ENCODE measurements around the gene PDCD10. TPM values are rescaled to one million over a fixed set of nuclear protein-coding genes. Genes with fewer than 3 reads are reported as not detected.

The PDCD10 gene
- polyA plus RNA-seq, 1 of the 3 experiments (the other 2 are of a cell fraction) = 29.0 TPM

DNA sequence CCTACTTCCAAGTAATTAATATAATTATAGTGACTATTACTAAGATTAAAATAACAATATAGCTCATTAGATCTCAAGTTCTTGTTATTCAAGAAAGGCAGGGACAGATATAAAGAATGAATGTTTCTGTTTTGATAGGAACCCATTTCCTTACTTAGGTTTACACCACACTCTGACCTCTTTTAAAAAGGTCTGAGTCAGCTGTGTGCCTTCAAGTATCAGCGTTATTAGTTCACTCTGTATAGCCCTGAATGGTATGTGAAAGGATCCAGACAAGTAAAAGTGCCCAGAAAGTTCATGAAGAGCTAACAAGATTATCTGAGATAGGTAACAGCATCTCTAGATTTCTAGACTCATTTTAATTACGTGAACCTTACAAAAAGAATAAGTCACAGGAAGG is 28.9 kb downstream of the PDCD10 start:
- 93% methylated on average over 2 of the region's 2 CpGs for WGBS (ENCODE audit: low lambda C conversion rate)

DNA sequence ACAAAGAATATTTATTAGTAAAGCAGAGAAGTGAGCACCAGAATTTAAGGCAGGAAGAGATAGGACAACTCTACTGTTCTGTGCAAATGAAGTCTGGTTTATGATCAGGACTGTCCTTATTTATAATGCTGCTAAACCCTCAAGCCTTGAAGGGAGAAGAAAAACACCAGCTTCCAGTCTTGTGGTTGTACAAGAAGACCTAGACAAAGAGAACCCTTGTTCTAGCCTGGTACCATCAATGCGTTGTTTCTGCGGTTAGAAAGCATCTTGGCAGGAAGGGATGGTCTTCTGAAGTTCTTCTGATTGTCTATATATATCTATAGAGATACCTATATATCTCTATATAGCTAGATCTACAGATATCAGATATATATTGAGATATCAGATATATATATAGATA is 33.8 kb downstream of the PDCD10 start:
- Histone ChIP-seq H3K4me2 (no peak overlapping the region), H3K79me2 (ENCODE audit: insufficient read depth) (peaks cover 21% of the 10 kb centered on the region), H4K20me1 (ENCODE audit: insufficient read depth) (no peaks in the 10 kb centered on the region), H3K4me3 (ENCODE audit: low read depth in 2 of 2, low read length in 1 of 2) (no peak overlapping the region), H3K9me3 (no peaks in the 10 kb centered on the region), H3K9ac (no peak overlapping the region), H2AFZ (ENCODE audit: low read depth) (no peak overlapping the region), H3K36me3 (replicated peaks in 1 of 2; ENCODE audit: control insufficient read depth in 1 of 2, insufficient read depth in 2 of 2, low read length in 1 of 2) (peaks cover 45 to 68% of the 10 kb centered on the region in 2 experiments), H3K4me1 (ENCODE audit: control insufficient read depth in 1 of 2, insufficient read depth in 2 of 2, low read depth in 1 of 2, low read length in 1 of 2) (peaks cover 0 to 3% of the 10 kb centered on the region in 2 experiments; a peak in 1 of 4 replicates), H3K27ac (ENCODE audit: low read depth in 2 of 2, low read length in 1 of 2) (no peak overlapping the region), H3F3A (replicated peaks; ENCODE audit: insufficient read depth) (no peaks in the 10 kb centered on the region), H3K27me3 (ENCODE audit: insufficient read depth) (no peaks in the 10 kb centered on the region), H3K9me2 (no peaks in the 10 kb centered on the region)
- POLR2A ChIA-PET = no interaction called here
- CTCF ChIA-PET = interaction anchor here (0.6 to 0.8 kb wide), 2 partner anchors 197 to 321 kb away, joined by 3 read pairs; partner anchors contain the start of gene ZBBX
- no peak for TF ChIP-seq EP300 (IDR thresholded peaks at IDR 0.05; ENCODE audit: borderline replicate concordance in 1 of 2, low read depth in 1 of 2, low read length in 1 of 2)
- TF ChIP-seq, protein P1, sequence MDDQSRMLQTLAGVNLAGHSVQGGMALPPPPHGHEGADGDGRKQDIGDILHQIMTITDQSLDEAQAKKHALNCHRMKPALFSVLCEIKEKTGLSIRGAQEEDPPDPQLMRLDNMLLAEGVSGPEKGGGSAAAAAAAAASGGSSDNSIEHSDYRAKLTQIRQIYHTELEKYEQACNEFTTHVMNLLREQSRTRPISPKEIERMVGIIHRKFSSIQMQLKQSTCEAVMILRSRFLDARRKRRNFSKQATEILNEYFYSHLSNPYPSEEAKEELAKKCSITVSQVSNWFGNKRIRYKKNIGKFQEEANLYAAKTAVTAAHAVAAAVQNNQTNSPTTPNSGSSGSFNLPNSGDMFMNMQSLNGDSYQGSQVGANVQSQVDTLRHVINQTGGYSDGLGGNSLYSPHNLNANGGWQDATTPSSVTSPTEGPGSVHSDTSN (IDR thresholded peaks at IDR 0.05) = no peak
- 86% methylated on average over 2 of the region's 2 CpGs for WGBS (ENCODE audit: low lambda C conversion rate)
- no peak for DNase-seq

More for the DNA sequence above, 28.9 kb downstream of the PDCD10 start:
- Histone ChIP-seq H3K4me2 (no peak overlapping the region), H3K27ac (ENCODE audit: low read depth in 2 of 2, low read length in 1 of 2) (no peak overlapping the region), H2AFZ (ENCODE audit: low read depth) (no peak overlapping the region), H3K9ac (no peak overlapping the region), H3K9me2 (no peaks in the 10 kb centered on the region), H4K20me1 (ENCODE audit: insufficient read depth) (peaks cover 6% of the 10 kb centered on the region; the same call in 1 of the 2 replicates), H3K4me1 (ENCODE audit: control insufficient read depth in 1 of 2, insufficient read depth in 2 of 2, low read depth in 1 of 2, low read length in 1 of 2) (peaks cover 0 to 3% of the 10 kb centered on the region in 2 experiments; a peak in 2 of 4 replicates), H3K79me2 (ENCODE audit: insufficient read depth) (peaks cover 35% of the 10 kb centered on the region), H3K36me3 (replicated peaks in 1 of 2; ENCODE audit: control insufficient read depth in 1 of 2, insufficient read depth in 2 of 2, low read length in 1 of 2) (peaks cover 50 to 56% of the 10 kb centered on the region in 2 experiments), H3K27me3 (ENCODE audit: insufficient read depth) (no peaks in the 10 kb centered on the region), H3F3A (replicated peaks; ENCODE audit: insufficient read depth) (no peaks in the 10 kb centered on the region), H3K4me3 (ENCODE audit: low read depth in 2 of 2, low read length in 1 of 2) (no peak overlapping the region), H3K9me3 (no peaks in the 10 kb centered on the region)
- POLR2A ChIA-PET = no interaction called here
- CTCF ChIA-PET = interaction anchor here (0.6 to 1.4 kb wide), 4 partner anchors 18 to 335 kb away, joined by 3 to 9 read pairs (median 3); no protein-coding TSS in a partner anchor
- DNase-seq = no peak
- TF ChIP-seq RAD21 (IDR thresholded peaks at IDR 0.05; ENCODE audit: low read length) = no peak
- no peak for TF ChIP-seq RXRA (IDR thresholded peaks at IDR 0.05; ENCODE audit: borderline replicate concordance, low read depth)
- TF ChIP-seq NRF1 (IDR thresholded peaks at IDR 0.05; ENCODE audit: low read depth, low read length) = no peak
- TF ChIP-seq MXI1 (IDR thresholded peaks at IDR 0.05; ENCODE audit: low read depth, low read length) = no peak
- no peak for TF ChIP-seq TAF1 (IDR thresholded peaks at IDR 0.05; ENCODE audit: borderline replicate concordance, low read depth, low read length)

DNA sequence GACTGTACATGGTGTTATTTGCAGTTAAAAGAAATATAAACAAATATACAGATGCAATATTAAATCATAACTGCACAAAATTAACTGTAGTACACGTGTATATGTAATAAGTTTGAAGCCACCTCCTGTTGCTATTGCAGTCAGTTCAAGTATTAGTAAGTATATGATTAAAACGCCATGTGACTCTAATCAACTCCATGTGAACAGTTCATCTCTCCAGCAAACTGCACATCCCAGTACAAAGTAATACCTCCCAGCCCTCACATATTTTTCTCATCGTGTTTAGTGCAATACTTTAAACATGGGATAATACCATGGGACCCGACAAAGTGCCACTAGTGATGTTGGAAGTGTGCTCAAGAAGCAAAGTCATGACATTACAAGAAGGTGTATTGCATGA is 34.6 kb downstream of the PDCD10 start:
- CTCF ChIA-PET = interaction anchor here (0.6 to 2.2 kb wide), 3 partner anchors 15 to 320 kb away, joined by 3 to 6 read pairs (median 3); partner anchors contain the start of gene ZBBX

More for the DNA sequence above, 34.6 kb downstream of the PDCD10 start:
- Histone ChIP-seq H3K4me2 (no peak overlapping the region), H3F3A (replicated peaks; ENCODE audit: insufficient read depth) (no peaks in the 10 kb centered on the region), H3K27me3 (ENCODE audit: insufficient read depth) (no peaks in the 10 kb centered on the region), H3K27ac (ENCODE audit: low read depth in 2 of 2, low read length in 1 of 2) (no peak overlapping the region), H3K4me3 (ENCODE audit: low read depth in 2 of 2, low read length in 1 of 2) (no peak overlapping the region), H3K9ac (no peak overlapping the region), H3K9me3 (no peaks in the 10 kb centered on the region), H3K79me2 (ENCODE audit: insufficient read depth) (peaks cover 17% of the 10 kb centered on the region), H3K4me1 (ENCODE audit: control insufficient read depth in 1 of 2, insufficient read depth in 2 of 2, low read depth in 1 of 2, low read length in 1 of 2) (no peaks in the 10 kb centered on the region; a peak in 1 of 4 replicates), H4K20me1 (ENCODE audit: insufficient read depth) (no peaks in the 10 kb centered on the region), H3K9me2 (no peaks in the 10 kb centered on the region), H2AFZ (ENCODE audit: low read depth) (no peak overlapping the region), H3K36me3 (replicated peaks in 1 of 2; ENCODE audit: control insufficient read depth in 1 of 2, insufficient read depth in 2 of 2, low read length in 1 of 2) (peaks cover 52 to 77% of the 10 kb centered on the region in 2 experiments)
- WGBS (ENCODE audit: low lambda C conversion rate) = 91% methylated on average over 4 of the region's 4 CpGs
- POLR2A ChIA-PET = no interaction called here
- DNase-seq = no peak
- TF ChIP-seq TAF1 (IDR thresholded peaks at IDR 0.05; ENCODE audit: borderline replicate concordance, low read depth, low read length) (no peak), POLR2AphosphoS5 (IDR thresholded peaks at IDR 0.05; ENCODE audit: low read depth, low read length) (no peak), FOSL2 (IDR thresholded peaks at IDR 0.05; ENCODE audit: borderline replicate concordance, low read depth) (no peak), RXRA (IDR thresholded peaks at IDR 0.05; ENCODE audit: borderline replicate concordance, low read depth) (no peak), RFX5 (IDR thresholded peaks at IDR 0.05; ENCODE audit: low read length) (no peak), GABPA (IDR thresholded peaks at IDR 0.05; ENCODE audit: low read depth) (no peak), YY1 (IDR thresholded peaks at IDR 0.05; ENCODE audit: low read depth) (no peak), SMC3 (IDR thresholded peaks at IDR 0.05; ENCODE audit: low read depth, low read length) (no peak), ELF1 (IDR thresholded peaks at IDR 0.05) (no peak), SIN3A (IDR thresholded peaks at IDR 0.05; ENCODE audit: borderline replicate concordance, low read depth, low read length) (no peak)
- TF ChIP-seq, protein P2, sequence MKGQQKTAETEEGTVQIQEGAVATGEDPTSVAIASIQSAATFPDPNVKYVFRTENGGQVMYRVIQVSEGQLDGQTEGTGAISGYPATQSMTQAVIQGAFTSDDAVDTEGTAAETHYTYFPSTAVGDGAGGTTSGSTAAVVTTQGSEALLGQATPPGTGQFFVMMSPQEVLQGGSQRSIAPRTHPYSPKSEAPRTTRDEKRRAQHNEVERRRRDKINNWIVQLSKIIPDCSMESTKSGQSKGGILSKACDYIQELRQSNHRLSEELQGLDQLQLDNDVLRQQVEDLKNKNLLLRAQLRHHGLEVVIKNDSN (IDR thresholded peaks at IDR 0.05; ENCODE audit: borderline replicate concordance, low read depth) = no peak
- TF ChIP-seq, protein P3, sequence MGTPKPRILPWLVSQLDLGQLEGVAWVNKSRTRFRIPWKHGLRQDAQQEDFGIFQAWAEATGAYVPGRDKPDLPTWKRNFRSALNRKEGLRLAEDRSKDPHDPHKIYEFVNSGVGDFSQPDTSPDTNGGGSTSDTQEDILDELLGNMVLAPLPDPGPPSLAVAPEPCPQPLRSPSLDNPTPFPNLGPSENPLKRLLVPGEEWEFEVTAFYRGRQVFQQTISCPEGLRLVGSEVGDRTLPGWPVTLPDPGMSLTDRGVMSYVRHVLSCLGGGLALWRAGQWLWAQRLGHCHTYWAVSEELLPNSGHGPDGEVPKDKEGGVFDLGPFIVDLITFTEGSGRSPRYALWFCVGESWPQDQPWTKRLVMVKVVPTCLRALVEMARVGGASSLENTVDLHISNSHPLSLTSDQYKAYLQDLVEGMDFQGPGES (IDR thresholded peaks at IDR 0.05; ENCODE audit: low read depth, low read length) = no peak
